NCI-H187 treated with DMSO at 0.1 percent for 48 hours (cell line): ENCODE results near the gene LRRC74B.
"Not testable (repeated sequence)": the region's sequence is repeated elsewhere in the genome, so short reads cannot be mapped to it uniquely, and the experiment has no call there.

Experiments used
- DNase-seq: peaks from one replicate; lab custom pipeline; 2025; lab: John Stamatoyannopoulos, UW

The LRRC74B gene

DNA sequence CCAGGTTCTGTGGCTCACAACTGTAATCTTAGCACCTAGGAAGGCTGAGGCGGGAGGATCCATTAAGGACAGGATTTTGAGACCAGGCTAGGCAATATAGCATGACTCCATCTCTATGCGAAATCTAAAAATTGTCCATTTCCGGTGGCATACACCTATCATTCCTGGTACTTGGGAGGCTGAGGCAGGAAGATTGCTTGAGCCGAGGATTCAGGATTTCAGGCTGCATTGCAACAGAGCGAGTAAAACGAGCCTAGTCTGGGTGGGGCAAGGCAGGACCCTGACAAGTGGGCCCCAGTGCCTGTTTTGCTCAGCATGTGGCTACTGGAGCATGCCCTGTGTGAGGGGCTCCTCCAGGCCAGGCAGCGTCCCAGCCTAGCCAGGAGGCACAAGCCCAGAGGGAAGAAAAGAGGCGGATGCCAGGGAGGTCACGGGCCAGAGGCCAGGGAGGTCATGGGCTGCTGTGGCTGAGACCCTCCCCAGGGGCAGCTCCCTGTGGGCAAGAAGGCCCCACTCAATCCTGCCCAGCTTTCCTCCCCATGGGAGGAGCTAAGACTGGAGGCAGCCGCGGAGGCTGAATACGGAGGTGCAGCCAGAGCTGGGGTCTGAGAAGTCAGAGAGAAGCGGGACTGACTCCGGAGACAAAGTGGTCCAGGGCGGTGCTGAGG is 8.4 kb downstream of the LRRC74B start:
- no peak for DNase-seq

GRCh38 chr22:21054714-21055563 is 9.2 kb downstream of the LRRC74B start:
- DNase-seq, result no peak

DNA sequence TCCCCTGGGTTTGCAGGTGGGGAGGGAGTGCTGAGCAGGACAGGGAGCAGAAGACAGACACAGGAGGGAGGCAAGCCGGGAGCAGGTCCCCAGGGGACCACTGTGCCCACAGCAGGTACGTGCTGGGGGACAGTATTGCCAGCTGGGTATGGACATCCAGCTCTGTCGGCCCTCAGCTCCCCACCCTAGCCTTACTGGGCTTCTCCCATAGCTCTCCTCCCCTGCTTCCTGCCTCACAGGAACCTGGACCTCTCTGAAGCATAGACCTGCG is 9.8 kb downstream of the LRRC74B start:
- DNase-seq, result no peak

- DNase-seq, result no peak
Observed at GRCh38 chr22:21055880-21056319, 10.2 kb downstream of the LRRC74B start.

DNA sequence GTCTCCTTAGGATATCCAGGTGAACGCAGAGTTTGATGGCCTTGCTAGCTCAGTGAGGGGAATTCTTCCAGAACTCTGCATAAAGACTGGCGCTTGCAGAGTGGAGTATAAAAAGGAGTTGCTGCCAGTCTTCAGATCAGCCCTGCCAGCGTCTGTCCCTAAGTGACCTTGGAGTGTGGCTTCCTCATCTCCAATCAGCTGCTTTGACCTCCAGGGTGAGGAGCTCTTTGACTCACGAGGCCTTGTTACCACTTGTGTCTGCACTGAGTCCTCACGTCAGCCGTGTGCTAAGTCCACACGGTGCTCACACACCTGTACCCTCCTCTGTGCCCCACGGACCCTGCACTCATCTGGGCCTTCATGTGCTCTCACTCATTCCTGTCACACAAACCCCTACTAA is 14.6 kb downstream of the LRRC74B start:
- not testable (repeated sequence) for DNase-seq

- DNase-seq, result not testable (repeated sequence)
Observed at GRCh38 chr22:21061660-21062321, 16.0 kb downstream of the LRRC74B start.

DNA sequence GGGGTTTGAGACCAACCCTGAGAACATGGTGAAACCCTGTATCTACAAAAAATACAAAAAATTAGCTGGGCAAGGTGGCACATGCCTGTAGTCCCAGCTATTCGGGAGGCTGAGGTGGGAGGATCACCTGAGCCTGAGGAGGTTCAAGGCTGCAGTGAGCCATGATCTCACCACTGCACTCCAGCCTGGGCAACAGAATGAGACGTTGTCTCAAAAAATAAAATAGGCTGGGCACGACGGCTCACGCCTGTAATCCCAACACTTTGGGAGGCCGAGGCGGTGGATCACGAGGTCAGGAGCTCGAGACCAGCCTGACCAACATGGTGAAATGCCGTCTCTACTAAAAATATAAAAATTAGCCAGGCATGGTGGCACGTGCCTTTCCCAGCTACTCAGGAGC is 18.7 kb downstream of the LRRC74B start:
- not testable (repeated sequence) for DNase-seq

DNA sequence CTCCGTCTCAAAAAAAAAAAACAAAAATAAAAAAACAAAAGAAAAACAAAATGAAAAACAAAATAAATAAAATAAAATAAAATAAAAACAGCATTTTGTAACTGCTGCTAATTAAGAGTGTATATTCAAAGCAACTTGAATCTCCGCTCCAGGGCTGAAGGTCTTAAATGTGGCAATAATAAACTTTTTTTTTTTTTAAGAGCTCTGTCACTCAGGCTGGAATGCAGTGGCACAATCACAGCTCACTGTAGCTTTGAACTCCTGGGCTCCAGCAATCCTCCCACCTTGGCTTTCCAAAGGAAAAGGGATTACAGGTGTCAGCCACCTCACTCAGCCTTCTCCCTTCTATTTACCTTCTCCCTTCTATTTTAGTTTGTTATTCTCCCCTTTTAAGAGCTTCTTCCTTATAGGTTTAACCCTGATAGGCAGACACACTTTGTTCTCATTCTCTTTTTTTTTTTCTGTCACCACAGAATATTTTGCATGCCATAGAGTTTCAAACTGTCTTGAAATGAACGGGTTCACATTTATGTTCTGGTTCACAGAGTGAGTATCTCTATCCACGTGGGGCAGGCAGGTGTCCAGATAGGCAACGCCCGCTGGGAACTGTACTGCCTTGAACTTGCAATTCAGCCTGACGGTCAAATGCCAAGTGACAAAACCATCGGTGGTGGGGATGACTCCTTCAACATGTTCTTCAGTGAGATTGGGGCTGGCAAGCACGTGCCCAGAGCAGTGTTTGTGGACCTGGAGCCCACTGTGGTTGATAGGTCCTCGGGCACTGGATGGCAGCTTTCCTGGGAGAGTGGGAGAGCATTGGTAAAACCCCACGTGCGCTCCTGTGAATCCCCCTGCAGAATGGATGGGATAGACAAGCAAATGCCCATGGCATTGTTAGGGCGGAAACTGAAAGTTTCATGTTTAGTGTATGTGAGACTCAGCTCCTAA is 19.4 kb downstream of the LRRC74B start:
- no peak for DNase-seq

GRCh38 chr22:21067075-21067900 is 21.5 kb downstream of the LRRC74B start:
- no peak for DNase-seq

DNA sequence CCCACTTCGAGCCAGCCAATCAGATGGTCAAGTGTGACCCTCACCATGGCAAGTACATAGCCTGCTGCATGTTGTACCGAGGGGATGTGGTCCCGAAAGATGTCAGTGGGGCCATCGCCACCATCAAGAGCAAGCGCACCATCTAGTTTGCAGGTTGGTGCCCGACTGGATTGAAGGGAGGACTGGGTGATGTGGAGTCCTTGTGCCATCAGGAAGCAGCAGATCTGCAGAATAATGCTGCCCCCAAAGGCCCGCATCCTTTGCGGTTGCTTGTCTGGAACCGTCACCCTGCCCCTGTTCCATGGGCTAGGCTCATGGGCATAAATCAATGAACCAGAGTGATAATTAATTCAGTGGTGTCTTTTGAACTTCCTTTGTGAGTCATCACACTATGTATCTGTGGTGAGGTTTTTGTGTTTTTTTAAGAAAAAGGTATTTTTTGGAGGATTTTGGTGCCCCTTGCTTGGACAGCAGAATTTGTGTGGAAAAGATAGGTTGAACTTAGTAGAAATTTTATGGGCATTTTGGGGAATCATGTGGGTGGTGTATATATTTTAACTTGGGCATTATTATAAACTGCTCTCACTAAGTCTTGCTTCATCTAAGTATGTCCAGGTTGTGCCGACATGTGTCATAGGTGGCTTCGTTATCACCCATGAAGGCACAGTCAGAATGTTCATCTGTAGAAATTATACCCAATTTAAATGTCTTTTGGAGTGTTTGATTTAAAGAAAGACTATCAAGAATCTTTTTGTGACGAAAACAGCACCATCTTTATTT is 22.3 kb downstream of the LRRC74B start:
- DNase-seq, result no peak

GRCh38 chr22:21068681-21069276 is 23.0 kb downstream of the LRRC74B start:
- no peak for DNase-seq

DNA sequence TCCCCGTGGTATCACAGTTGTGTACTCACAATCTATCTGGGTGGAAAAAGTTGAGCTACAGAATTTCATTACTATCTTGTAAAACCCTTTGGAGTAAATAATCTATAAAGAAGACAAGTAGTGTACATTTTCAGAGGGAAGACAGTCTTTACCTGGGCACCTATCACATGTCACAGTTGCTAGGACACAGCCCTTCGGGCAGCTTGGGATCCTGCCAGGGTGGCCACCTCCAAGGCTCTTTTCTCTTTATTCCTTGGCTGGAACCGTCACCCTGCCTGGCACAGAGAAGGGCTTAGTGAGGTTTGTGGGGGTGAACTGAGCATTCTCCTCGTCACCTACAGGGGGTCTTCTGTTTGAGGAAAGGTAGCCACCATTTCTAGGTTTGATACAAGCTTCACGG is 23.6 kb downstream of the LRRC74B start:
- DNase-seq, result no peak

GRCh38 chr22:21070690-21071615 is 25.2 kb downstream of the LRRC74B start:
- no peak for DNase-seq

DNA sequence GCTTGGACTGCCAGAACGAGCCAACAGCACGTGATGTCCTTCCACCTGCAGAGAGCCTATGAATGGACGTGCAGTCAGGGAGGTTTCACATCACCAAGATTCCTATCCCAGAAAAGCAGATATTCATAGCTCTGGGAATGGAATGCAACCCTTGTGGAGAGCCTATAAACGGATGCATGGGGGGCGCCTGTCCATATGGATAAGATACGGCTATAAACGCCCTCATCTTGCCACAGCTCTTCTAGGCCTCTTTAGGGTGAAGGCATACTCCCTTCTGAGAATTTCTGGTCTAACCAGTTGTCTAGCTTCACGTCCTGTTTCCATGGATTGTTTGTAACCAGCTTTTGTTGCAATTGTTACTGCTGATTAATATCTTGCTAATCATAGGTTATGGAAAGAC is 26.1 kb downstream of the LRRC74B start:
- not testable (repeated sequence) for DNase-seq

GRCh38 chr22:21073023-21073422 is 27.3 kb downstream of the LRRC74B start:
- no peak for DNase-seq

DNA sequence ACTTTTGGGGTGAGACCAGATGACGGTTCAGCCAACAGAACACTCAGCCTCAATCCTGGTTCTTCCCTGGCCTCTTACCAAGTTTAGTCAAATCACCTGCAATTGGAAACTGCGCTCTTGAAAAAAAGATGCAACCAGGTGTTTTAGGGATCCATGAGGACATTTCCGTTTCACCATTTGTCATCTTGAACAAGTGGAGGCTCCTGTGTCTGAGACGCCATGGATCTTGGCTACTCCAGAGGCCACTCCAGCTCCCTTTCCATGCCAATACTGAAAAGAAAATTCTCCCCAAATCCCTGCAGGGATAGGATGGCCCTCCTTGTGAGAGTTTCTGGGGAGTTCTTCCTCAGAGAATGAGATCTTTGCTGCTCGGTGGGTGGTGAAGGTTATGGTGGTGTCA is 27.7 kb downstream of the LRRC74B start:
- no peak for DNase-seq

GRCh38 chr22:21074102-21074715 is 28.5 kb downstream of the LRRC74B start:
- DNase-seq, result no peak

DNA sequence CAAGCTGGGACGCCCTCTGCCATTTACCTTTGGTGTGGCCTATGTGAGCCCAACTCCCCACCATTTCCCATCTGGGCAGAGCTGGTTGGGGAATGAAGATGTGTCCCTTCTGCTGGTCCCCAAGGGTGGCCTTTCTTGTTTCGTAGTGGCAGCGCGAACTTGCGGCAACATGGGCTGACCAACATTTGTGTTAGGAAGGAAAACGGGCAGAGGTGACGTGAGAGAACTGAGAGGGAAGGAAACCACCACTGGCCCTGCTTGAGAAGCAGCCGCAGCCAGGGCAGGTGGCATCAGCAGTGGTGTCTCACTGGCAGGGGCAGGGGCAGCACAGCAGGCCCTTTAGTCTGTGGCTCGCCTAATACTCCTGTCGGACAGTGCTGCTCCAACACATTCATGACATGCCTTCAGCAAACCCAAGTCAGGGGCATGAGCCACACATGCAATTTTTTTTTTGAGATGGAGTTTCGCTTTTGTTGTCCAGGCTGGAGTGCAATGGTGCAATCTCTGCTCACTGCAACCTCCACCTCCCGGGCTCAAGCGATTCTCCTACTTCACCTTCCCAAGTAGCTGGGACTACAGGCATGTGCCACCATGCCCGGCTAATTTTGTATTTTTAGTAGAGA is 29.9 kb downstream of the LRRC74B start:
- no peak for DNase-seq
